Muscle layer of colon (tissue), 2 donors: ENCODE data around the gene POTEB2.
"Not testable (repeated sequence)": the region's sequence is repeated elsewhere in the genome, so short reads cannot be mapped to it uniquely, and the experiment has no call there.

ENCODE experiments used
- H3K27ac ChIP-seq: one replicate; pipeline ENCODE4 v1.7.0; 2013; ENCODE audit warnings: low read depth, mild to moderate bottlenecking, low read length, moderate library complexity
- H3K27me3 ChIP-seq, 2 donors: one replicate each; pipeline ENCODE4 v1.7.0; 2013; ENCODE audit warnings: low read length in 2 of 2, mild to moderate bottlenecking in 2 of 2; ENCODE audit not compliant: insufficient read depth in 2 of 2, control insufficient read depth in 1 of 2
- H3K36me3 ChIP-seq: one replicate; pipeline ENCODE4 v1.7.0; 2013; ENCODE audit warnings: mild to moderate bottlenecking, low read length; ENCODE audit not compliant: insufficient read depth
- H3K4me1 ChIP-seq: one replicate; pipeline ENCODE4 v1.7.0; 2013; ENCODE audit warnings: mild to moderate bottlenecking, low read length; ENCODE audit not compliant: insufficient read depth
- H3K4me3 ChIP-seq, 2 donors: one replicate each; pipeline ENCODE4 v1.7.0; 2013; ENCODE audit warnings: low read length in 2 of 2, low read depth in 1 of 2, mild to moderate bottlenecking in 1 of 2, moderate library complexity in 1 of 2
- H3K9ac ChIP-seq: one replicate; pipeline ENCODE4 v1.7.0; 2013; ENCODE audit warnings: low read length
- H3K9me3 ChIP-seq: one replicate; pipeline ENCODE4 v1.7.0; 2013; ENCODE audit warnings: mild to moderate bottlenecking, low read length
- donor health status: abdominal sarcoma.
- donor health status: Adenocarcinoma of cecum.

The POTEB2 gene

GRCh38 chr15:20866214-20866613 lies at the start of gene POTEB2:
TSS of gene POTEB2 (minus strand) at chr15:20866314. CDS start at chr15:20866281, 33 bp downstream.
- H3K4me1 ChIP-seq, H3K27ac ChIP-seq, H3K9ac ChIP-seq, H3K36me3 ChIP-seq, H3K27me3 ChIP-seq, H3K9me3 ChIP-seq, H3K4me3 ChIP-seq: not testable (repeated sequence)

GRCh38 chr15:20879916-20880315 lies 13.8 kb upstream of the POTEB2 start:
- H3K27ac ChIP-seq, H3K27me3 ChIP-seq, H3K36me3 ChIP-seq, H3K9me3 ChIP-seq, H3K9ac ChIP-seq, H3K4me3 ChIP-seq, H3K4me1 ChIP-seq: not testable (repeated sequence)

- not testable (repeated sequence) for H3K4me3 ChIP-seq, H3K27me3 ChIP-seq, H3K27ac ChIP-seq, H3K4me1 ChIP-seq, H3K36me3 ChIP-seq, H3K9me3 ChIP-seq, H3K9ac ChIP-seq
Observed at GRCh38 chr15:20878464-20878863, 12.3 kb upstream of the POTEB2 start.

- H3K27me3 ChIP-seq, H3K9me3 ChIP-seq, H3K4me1 ChIP-seq, H3K27ac ChIP-seq, H3K4me3 ChIP-seq, H3K9ac ChIP-seq, H3K36me3 ChIP-seq: not testable (repeated sequence)
Observed at GRCh38 chr15:20877819-20878218, 11.7 kb upstream of the POTEB2 start.
